GM12892 (cell line): ENCODE results near the gene CA12.
"Not testable (repeated sequence)": the region's sequence is repeated elsewhere in the genome, so short reads cannot be mapped to it uniquely, and the experiment has no call there.

Source experiments
- POLR2A ChIP-seq: IDR thresholded peaks from 2 replicates; pipeline ENCODE4 v1.6.1; 2011; ENCODE audit warnings: low read depth, low read length, control low read depth
- TAF1 ChIP-seq: IDR thresholded peaks from 2 replicates; pipeline ENCODE4 v1.6.1; 2011; ENCODE audit warnings: low read depth, mild to moderate bottlenecking, control low read depth, low read length, borderline replicate concordance

DNA sequence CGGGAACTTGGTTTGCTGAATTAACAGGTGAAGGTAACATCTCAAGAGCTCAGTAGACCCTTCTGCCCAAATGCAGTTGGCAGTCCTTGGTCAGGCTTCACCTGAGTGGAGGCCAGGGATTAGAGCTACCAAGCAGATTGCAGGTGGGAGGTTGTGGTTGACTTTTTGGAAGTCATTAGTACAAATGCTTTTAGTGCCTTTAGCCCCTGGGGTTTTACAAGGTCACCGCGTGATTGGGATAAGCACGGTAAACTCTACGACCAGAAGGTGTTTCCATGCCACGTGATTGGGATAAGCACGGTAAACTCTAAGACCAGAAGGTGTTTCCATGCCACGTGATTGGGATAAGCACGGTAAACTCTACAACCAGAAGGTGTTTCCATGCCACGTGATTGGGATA, 61.2 kb downstream of the CA12 start:
- TF ChIP-seq POLR2A, TAF1: not testable (repeated sequence)
